ENCODE measurements around the gene ZNF362. TPM values are rescaled to one million over a fixed set of nuclear protein-coding genes. Genes with fewer than 3 reads are reported as not detected.

Gene ZNF362
- total and polyA plus RNA-seq, 2 of the 13 experiments (the other 11 are each of a cell fraction or from before 2014, with no cell fraction given) = 8.3 to 14.2 TPM

DNA sequence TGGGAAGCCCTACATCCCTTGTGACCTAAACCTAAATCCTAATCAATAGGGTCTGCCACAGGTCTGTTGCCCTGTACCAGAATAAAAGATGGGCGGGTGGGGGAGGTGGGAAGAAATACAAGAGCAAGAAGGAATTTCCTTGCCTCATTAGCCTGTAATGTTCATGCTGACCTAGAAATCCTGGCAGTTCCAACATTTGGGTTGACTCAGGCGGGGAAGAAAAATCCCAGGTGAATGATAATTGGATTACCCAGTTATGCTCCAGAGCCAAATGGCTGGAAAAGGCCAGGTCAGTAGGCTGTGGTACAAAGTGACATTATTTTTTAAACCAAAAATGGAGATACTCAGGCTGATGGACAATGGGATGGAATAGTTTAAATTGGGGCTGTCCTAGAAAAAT lies 91.9 kb downstream of the ZNF362 start:
- no TSS peak for BruUV-seq (replicated peaks)
- intact Hi-C loops (cut with micrococcal nuclease; ENCODE audit: unreplicated experiment) (no loop called here), in situ Hi-C loops (cut with HindIII; ENCODE audit: extremely low pct_ligation_motif_present, low pct_unique_long_range_greater_than_20kb) (no loop called here)
- FAIRE-seq (no peak), ATAC-seq (no peak), DNase-seq (ENCODE audit: low spot score) (no peak)
- 3% methylated on average over 2 of the region's 2 CpGs for WGBS (ENCODE audit: low lambda C conversion rate)
- ChIA-PET CTCF (ENCODE audit: low intra/inter-chr PET ratio, low total read pairs) (no interaction called here), POLR2A (interaction anchor here (1.1 to 2.7 kb wide), 8 partner anchors 9 to 93 kb away, joined by 3 to 16 read pairs (median 6); no protein-coding TSS in a partner anchor)
- Histone ChIP-seq H3K27me3 (ENCODE audit: control insufficient read depth in 1 of 2, insufficient read depth in 2 of 2, low read length in 2 of 2) (no peaks in the 10 kb centered on the region; a peak in 1 of 5 replicates), H3K27ac (ENCODE audit: extremely low read length, insufficient read depth, low read length) (peak overlapping the region; percentile 92), H2AFZ (ENCODE audit: low read length) (no peak overlapping the region), H3K4me1 (ENCODE audit: insufficient read depth, low read length) (peaks cover 82% of the 10 kb centered on the region), H3K4me2 (ENCODE audit: low read depth, low read length) (peak overlapping the region; percentile 88), H3K79me2 (ENCODE audit: insufficient read depth, low read length) (peaks cover 62% of the 10 kb centered on the region), H3K36me3 (replicated peaks in 1 of 2; ENCODE audit: control insufficient read depth in 1 of 2, insufficient read depth in 2 of 2, low read length in 2 of 2) (peaks cover 2 to 18% of the 10 kb centered on the region in 2 experiments; a peak in 2 of 5 replicates), H3K4me3 (replicated peaks in 1 of 3; ENCODE audit: insufficient read depth in 1 of 3, low read depth in 2 of 3, low read length in 3 of 3) (peak overlapping the region; percentile 82 to 94 (median 88)), H3K9ac (ENCODE audit: insufficient read depth, low read depth, low read length) (peak overlapping the region; percentile 81), H4K20me1 (ENCODE audit: insufficient read depth, low read length) (no peaks in the 10 kb centered on the region), H3K9me3 (ENCODE audit: low read length) (no peaks in the 10 kb centered on the region)
- no peak for TF ChIP-seq ZNF331 (CRISPR knock-in tag; IDR thresholded peaks at IDR 0.05)
- peak; percentile 22; the same call in 1 of the 2 replicates for TF ChIP-seq TRAFD1 (CRISPR knock-in tag; IDR thresholded peaks at IDR 0.05; ENCODE audit: borderline replicate concordance)
- no peak for TF ChIP-seq MXD1 (CRISPR knock-in tag; IDR thresholded peaks at IDR 0.05)
- TF ChIP-seq ZBTB20 (CRISPR knock-in tag; IDR thresholded peaks at IDR 0.05; ENCODE audit: borderline replicate concordance, low read depth) = peak; percentile 52; the same call in 1 of the 2 replicates
- TF ChIP-seq MEF2D (CRISPR knock-in tag; IDR thresholded peaks at IDR 0.05) = 0 out of 2 replicates have a peak, but pooled peaks have one; percentile 37
- TF ChIP-seq ZNF441 (CRISPR knock-in tag; IDR thresholded peaks at IDR 0.05; ENCODE audit: borderline replicate concordance) = 0 out of 2 replicates have a peak, but pooled peaks have one; percentile 36
- no peak for TF ChIP-seq ISL2 (CRISPR knock-in tag; IDR thresholded peaks at IDR 0.05)

All from HepG2 (cell line).